ENCODE results near the gene SF3A1. TPM values are rescaled to one million over a fixed set of nuclear protein-coding genes. Genes with fewer than 3 reads are reported as not detected.

SF3A1 gene
- total and polyA plus RNA-seq, 2 donors (not counting 1 experiment from before 2014, with no cell fraction given), result 92.1 to 283 TPM

DNA sequence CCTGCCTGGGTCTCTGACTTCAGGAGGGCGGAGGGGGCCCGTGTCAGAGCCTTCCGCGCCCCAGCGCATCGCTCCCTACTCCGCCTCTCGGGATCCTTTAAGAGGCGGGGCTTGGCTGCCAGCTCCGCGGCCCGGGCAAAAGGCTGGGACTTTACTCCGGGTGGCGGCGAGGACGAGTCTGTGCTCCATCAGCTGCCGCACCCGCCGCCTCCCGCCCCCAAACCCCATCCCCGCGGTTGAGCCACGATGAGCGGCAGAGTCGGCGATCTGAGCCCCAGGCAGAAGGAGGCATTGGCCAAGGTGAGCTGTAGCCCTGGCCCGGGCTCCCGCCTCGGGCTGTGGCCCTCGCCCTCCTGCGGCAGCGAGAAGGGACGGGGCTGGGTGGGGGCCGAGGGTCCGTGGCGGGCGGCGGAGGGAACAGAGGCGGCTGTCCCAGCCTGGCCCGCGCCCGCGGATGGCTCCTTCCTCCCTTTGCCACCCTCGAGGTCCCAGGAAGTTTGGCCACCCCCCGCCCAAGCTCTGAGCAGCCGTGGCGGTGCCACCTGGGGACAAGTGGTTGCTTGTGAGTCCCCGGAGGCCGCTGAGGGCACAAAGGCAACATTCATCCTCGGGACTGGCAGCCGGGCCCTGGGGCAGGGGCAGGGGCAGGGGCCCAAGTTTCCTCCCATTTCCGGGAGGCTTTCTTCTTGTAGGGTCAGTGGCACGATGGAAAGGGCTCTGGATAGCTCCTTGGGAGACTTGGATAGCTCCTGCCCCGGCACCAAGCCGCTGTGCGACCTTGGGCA lies 40.4 kb upstream of the SF3A1 start, which contains the start of gene SEC14L2:
TSS of gene SEC14L2 (plus strand) at position 148 of the 785 bp plus-strand sequence. CDS start at position 247, 99 bp downstream.
- ATAC-seq (ENCODE audit: low read depth) (peak; percentile 55), DNase-seq (peak; percentile 50)
- Histone ChIP-seq H3K27me3 (replicated peaks in 1 of 4; ENCODE audit: control extremely low read depth in 1 of 4, control insufficient read depth in 3 of 4, insufficient read depth in 4 of 4, low read length in 3 of 4) (peaks cover 0 to 40% (median 26%) of the 10 kb centered on the region in 4 experiments), H3K79me2 (ENCODE audit: control insufficient read depth, insufficient read depth, low read length) (no peaks in the 10 kb centered on the region), H3K9ac (ENCODE audit: low read length) (peak within 1 kb of the TSS; percentile 62), H3K4me2 (replicated peaks; ENCODE audit: low read depth, low read length, poor library complexity, severe bottlenecking) (peak within 1 kb of the TSS; percentile 86), H3K27ac (ENCODE audit: low read length in 2 of 2) (no peak within 1 kb of the TSS), H2AFZ (ENCODE audit: insufficient read depth, low read depth, low read length, poor library complexity, severe bottlenecking) (peak within 1 kb of the TSS; percentile 72), H3K4me3 (ENCODE audit: control extremely low read depth in 1 of 5, extremely low read depth in 1 of 5, insufficient read depth in 1 of 5, low read depth in 2 of 5, low read length in 4 of 5) (peak within 1 kb of the TSS in 4 of 5 experiments; percentile 34 to 51 (median 42)), H4K20me1 (ENCODE audit: control insufficient read depth, insufficient read depth, low read length, poor library complexity, severe bottlenecking) (no peaks in the 10 kb centered on the region), H3K4me1 (ENCODE audit: control insufficient read depth in 2 of 2, insufficient read depth in 2 of 2, low read length in 2 of 2) (peaks cover 29% of the 10 kb centered on the region in 2 donors), H3K9me3 (ENCODE audit: control extremely low read depth in 1 of 3, control insufficient read depth in 2 of 3, insufficient read depth in 1 of 3, low read length in 2 of 3) (peaks cover 0 to 8% (median 0%) of the 10 kb centered on the region in 3 donors), H3K36me3 (replicated peaks in 1 of 2; ENCODE audit: control extremely low read depth in 1 of 2, control insufficient read depth in 1 of 2, extremely low read depth in 1 of 2, insufficient read depth in 2 of 2, low read length in 1 of 2) (no peaks in the 10 kb centered on the region)
- Mint-ChIP-seq H3K9me3 (ENCODE audit: insufficient read depth) (no peaks in the 10 kb centered on the region), H3K27ac (no peak within 1 kb of the TSS), H3K27me3 (peaks cover 43% of the 10 kb centered on the region), H3K4me3 (peak within 1 kb of the TSS; percentile 82), H3K4me1 (peaks cover 23% of the 10 kb centered on the region)
- ChIA-PET CTCF (interaction anchor here (0.8 to 19.9 kb wide), 5 partner anchors 10 to 136 kb away, joined by 3 to 510 read pairs (median 4); partner anchors contain the start of genes CASTOR1 and RNF215), POLR2A (interaction anchor here (1.0 to 1.1 kb wide), 2 partner anchors 9 to 106 kb away, joined by 3 read pairs; no protein-coding TSS in a partner anchor)
- intact Hi-C loops (cut with micrococcal nuclease), result loop anchor here (10.0 kb wide), 1 partner anchor 198 kb away; the partner anchor contains the start of gene PES1
- TF ChIP-seq EZH2 (IDR thresholded peaks at IDR 0.05; ENCODE audit: borderline replicate concordance, insufficient read depth, low read depth, low read length, poor library complexity, severe bottlenecking), result no peak
- TF ChIP-seq, protein P1, sequence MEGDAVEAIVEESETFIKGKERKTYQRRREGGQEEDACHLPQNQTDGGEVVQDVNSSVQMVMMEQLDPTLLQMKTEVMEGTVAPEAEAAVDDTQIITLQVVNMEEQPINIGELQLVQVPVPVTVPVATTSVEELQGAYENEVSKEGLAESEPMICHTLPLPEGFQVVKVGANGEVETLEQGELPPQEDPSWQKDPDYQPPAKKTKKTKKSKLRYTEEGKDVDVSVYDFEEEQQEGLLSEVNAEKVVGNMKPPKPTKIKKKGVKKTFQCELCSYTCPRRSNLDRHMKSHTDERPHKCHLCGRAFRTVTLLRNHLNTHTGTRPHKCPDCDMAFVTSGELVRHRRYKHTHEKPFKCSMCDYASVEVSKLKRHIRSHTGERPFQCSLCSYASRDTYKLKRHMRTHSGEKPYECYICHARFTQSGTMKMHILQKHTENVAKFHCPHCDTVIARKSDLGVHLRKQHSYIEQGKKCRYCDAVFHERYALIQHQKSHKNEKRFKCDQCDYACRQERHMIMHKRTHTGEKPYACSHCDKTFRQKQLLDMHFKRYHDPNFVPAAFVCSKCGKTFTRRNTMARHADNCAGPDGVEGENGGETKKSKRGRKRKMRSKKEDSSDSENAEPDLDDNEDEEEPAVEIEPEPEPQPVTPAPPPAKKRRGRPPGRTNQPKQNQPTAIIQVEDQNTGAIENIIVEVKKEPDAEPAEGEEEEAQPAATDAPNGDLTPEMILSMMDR (IDR thresholded peaks at IDR 0.05), result no peak
- 1% methylated on average over 50 of the region's 56 CpGs for WGBS (ENCODE audit: insufficient coverage)

Measured in B cell (primary cell).